VCaP (cell line): Measurements from ENCODE around the gene HAPLN3.

ENCODE experiments used
- H3K27ac ChIP-seq: fragments of 450-650 bp; 2 replicates; pipeline ENCODE4 v1.5.1; 2017
- TF ChIP-seq, protein P1 (sequence below): fragments of 450-650 bp; conservative IDR thresholded peaks from 2 replicates; pipeline ENCODE4 v1.5.1; 2017; ENCODE audit warnings: mild to moderate bottlenecking, moderate library complexity

Gene HAPLN3

DNA sequence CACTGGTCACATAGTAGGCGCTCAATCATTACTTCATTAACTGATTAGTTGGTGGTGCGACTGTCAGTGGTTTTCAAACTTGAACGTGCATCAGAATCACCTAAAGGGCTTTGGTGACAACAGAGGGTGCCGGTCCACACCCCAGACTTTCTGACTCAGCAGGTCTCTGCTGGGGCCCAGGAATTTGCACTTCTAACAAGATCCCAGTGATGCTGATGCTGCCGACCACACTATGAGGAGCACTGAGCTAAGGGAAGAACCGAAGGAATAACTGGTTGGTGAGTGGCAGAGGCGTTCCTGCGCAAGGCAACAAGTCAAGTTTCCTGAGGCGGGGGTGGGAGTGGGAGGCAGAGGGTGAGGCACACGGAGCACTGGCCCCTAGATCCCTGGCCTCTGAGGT, 18.8 kb downstream of the HAPLN3 start:
- no peak overlapping the region for H3K27ac ChIP-seq

DNA sequence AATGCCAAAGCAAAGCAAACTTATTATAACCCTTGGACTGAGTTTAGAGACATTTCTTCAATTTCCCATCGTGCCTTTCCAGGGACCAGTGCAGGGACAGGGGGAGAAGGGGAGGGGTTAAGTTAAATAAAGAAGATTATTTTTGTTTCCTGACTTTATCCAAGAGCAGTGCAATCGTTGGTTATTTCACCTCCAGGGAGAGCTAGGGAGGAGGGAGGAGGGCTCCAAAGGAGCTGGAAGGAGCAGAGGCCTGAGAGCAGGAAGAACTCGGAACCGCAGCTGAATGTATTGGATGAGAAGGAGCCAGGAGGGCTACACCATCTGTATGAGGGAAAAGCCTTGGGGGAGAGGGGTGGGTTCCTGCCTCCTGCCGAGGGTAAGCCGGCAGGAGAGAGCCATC, 20.7 kb downstream of the HAPLN3 start:
- no peak overlapping the region for H3K27ac ChIP-seq
- TF ChIP-seq, protein P1, sequence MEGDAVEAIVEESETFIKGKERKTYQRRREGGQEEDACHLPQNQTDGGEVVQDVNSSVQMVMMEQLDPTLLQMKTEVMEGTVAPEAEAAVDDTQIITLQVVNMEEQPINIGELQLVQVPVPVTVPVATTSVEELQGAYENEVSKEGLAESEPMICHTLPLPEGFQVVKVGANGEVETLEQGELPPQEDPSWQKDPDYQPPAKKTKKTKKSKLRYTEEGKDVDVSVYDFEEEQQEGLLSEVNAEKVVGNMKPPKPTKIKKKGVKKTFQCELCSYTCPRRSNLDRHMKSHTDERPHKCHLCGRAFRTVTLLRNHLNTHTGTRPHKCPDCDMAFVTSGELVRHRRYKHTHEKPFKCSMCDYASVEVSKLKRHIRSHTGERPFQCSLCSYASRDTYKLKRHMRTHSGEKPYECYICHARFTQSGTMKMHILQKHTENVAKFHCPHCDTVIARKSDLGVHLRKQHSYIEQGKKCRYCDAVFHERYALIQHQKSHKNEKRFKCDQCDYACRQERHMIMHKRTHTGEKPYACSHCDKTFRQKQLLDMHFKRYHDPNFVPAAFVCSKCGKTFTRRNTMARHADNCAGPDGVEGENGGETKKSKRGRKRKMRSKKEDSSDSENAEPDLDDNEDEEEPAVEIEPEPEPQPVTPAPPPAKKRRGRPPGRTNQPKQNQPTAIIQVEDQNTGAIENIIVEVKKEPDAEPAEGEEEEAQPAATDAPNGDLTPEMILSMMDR, result no peak

More for the DNA sequence above, 18.8 kb downstream of the HAPLN3 start:
- TF ChIP-seq, protein P1, result no peak

DNA sequence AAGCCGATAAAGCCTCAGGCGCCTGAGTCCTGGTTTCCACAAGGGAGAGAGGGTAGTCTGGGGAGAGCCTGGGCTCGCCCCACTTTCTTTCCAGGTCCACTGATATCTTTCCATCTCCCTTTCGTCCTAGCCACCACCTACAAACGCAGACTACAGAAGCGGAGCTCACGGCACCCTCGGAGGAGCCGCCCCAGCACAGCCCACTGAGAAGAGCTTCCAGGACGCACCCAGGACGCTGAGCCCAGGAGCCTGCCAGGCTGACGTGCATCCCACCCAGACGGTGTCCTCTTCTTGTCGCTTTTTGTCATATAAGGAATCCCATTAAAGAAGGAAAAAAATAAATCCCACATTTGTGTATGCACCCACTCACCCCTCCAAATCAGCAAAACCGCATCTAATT, 21.1 kb downstream of the HAPLN3 start:
- TF ChIP-seq, protein P1, result no peak
- H3K27ac ChIP-seq, result no peak overlapping the region

DNA sequence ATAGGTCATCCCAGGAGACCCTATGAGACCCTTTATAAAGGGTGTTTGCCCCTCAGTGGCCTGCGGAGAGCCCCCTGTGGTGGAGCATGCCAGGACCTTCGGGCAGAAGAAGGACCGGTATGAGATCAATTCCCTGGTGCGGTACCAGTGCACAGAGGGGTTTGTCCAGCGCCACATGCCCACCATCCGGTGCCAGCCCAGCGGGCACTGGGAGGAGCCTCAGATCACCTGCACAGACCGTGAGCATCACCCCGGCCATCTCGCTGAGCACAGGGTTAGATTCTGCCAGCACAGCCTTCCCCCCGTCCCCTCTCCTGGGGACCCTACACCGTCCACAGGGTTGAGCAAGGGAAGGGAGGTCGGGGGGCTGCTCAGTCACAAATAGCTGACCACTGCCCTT, 21.6 kb downstream of the HAPLN3 start:
- TF ChIP-seq, protein P1, result no peak
- no peak overlapping the region for H3K27ac ChIP-seq

DNA sequence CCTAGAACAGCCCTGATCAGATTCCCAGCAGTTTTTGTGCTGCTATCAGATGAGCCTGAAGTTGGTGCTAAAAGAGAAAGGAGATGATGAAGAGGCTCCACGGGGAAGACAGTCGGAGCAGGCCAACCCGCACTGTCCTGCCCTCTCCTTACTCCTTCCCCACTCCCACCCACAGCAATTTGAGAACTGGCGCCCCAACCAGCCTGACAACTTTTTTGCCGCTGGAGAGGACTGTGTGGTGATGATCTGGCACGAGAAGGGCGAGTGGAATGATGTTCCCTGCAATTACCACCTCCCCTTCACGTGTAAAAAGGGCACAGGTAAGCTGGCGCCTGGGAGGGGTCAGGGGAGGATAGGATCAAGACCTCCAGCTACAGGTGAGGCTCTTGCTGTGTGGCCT, 22.6 kb downstream of the HAPLN3 start:
- TF ChIP-seq, protein P1, result no peak
- H3K27ac ChIP-seq, result no peak overlapping the region

DNA sequence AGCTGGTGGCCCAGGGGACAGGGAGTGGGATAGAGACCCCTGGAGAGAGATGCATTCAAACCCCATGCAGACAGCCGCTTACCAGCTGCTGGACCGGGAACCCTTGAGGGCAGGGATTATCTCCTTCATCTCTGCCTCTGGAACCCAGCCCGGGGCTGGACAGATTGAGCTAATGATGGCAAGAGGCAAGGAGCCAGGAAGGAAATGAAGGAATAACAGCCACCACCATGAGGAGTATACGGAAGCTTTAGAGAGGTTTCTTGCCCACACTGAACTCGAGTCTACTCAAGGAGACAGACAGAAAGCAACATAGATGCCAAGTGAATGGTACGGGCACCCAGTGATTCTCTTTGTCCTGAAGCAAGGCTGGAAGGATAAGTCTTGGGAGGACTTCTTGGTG, 23.2 kb downstream of the HAPLN3 start:
- TF ChIP-seq, protein P1, result no peak
- H3K27ac ChIP-seq, result no peak overlapping the region

DNA sequence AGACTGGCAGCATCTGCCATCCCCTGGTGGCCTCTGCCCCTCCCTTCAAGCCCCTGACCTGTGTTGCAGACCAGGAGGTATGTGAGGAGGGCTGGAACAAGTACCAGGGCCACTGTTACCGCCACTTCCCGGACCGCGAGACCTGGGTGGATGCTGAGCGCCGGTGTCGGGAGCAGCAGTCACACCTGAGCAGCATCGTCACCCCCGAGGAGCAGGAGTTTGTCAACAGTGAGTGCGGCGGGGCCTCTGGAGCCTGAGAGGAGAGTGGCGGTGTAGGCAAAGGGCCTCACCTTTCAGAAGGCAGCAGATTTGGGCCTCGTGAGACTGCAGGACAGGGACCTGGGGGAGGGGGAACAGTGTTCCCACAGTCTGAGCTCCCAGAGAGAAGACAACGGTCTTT, 24.0 kb downstream of the HAPLN3 start:
- TF ChIP-seq, protein P1, result no peak
- no peak overlapping the region for H3K27ac ChIP-seq
